Neural cell (in vitro differentiated cells): ENCODE data around the gene STEAP4.

Experiments
- EZH2 ChIP-seq: fragments of 200-600, 300-800 bp; shearing (Covaris generic), sonication (generic); IDR thresholded peaks from 2 replicates; pipeline ENCODE4 v1.6.1; 2014; ENCODE audit warnings: antibody characterized with exemption, low read length, borderline replicate concordance, mild to moderate bottlenecking; ENCODE audit not compliant: insufficient read depth, poor library complexity, severe bottlenecking
- POLR2AphosphoS5 ChIP-seq: IDR thresholded peaks from 2 replicates; pipeline ENCODE4 v1.6.1; 2012
- TF ChIP-seq, protein P1 (sequence below): fragments of 450-650 bp; IDR thresholded peaks from 2 replicates; pipeline ENCODE4 v1.5.1; 2014; ENCODE audit warnings: antibody characterized with exemption, mild to moderate bottlenecking, moderate library complexity; ENCODE audit not compliant: poor library complexity, severe bottlenecking

DNA sequence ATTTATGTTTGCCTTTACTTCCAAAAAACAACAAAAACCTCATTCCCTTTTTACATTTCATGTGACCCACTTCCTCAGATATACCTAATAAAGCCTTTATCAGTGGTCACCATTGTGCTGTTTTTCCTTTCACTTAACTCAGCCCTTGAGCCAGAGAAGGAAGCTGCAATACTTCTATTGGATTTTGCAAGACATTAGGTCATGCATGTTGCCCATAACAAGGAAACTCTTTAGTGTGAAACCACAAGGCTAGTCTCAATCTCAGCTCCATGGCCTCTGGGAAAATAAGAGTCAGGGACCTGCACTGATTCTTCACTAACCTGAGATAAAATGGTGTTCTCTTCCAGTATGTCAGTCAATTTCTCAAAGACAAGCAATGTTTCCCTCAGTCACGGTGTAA lies 27.8 kb downstream of the STEAP4 start:
- TF ChIP-seq, protein P1, sequence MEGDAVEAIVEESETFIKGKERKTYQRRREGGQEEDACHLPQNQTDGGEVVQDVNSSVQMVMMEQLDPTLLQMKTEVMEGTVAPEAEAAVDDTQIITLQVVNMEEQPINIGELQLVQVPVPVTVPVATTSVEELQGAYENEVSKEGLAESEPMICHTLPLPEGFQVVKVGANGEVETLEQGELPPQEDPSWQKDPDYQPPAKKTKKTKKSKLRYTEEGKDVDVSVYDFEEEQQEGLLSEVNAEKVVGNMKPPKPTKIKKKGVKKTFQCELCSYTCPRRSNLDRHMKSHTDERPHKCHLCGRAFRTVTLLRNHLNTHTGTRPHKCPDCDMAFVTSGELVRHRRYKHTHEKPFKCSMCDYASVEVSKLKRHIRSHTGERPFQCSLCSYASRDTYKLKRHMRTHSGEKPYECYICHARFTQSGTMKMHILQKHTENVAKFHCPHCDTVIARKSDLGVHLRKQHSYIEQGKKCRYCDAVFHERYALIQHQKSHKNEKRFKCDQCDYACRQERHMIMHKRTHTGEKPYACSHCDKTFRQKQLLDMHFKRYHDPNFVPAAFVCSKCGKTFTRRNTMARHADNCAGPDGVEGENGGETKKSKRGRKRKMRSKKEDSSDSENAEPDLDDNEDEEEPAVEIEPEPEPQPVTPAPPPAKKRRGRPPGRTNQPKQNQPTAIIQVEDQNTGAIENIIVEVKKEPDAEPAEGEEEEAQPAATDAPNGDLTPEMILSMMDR = no peak
- TF ChIP-seq POLR2AphosphoS5 (no peak), EZH2 (no peak)
